ENCODE results near the gene VARS2. TPM values are rescaled to one million over a fixed set of nuclear protein-coding genes. Genes with fewer than 3 reads are reported as not detected.
"Not testable (repeated sequence)": the region's sequence is repeated elsewhere in the genome, so short reads cannot be mapped to it uniquely, and the experiment has no call there.

VARS2 gene
- total RNA-seq, 1 donor from 2014 or later = 28.1 TPM

GRCh38 chr6:30918670-30919069 is 4.6 kb downstream of the VARS2 start:
- no peak overlapping the region for H3K4me3 ChIP-seq (ENCODE audit: low read depth, low read length)
- DNase-seq (ENCODE audit: low read depth) = no peak
- no peak for TF ChIP-seq CTCF (conservative IDR thresholded peaks at IDR 0.05; ENCODE audit: low read depth, low read length)

GRCh38 chr6:30922447-30922852 is 8.4 kb downstream of the VARS2 start:
- H3K4me3 ChIP-seq (ENCODE audit: low read depth, low read length) = no peak overlapping the region
- TF ChIP-seq CTCF (conservative IDR thresholded peaks at IDR 0.05; ENCODE audit: low read depth, low read length) = no peak
- DNase-seq (ENCODE audit: low read depth) = no peak

GRCh38 chr6:30924040-30924627 is 10.1 kb downstream of the VARS2 start:
- H3K4me3 ChIP-seq (ENCODE audit: low read depth, low read length) = not testable (repeated sequence)

GRCh38 chr6:30926644-30927043 is 12.6 kb downstream of the VARS2 start:
- no peak for DNase-seq (ENCODE audit: low read depth)
- H3K4me3 ChIP-seq (ENCODE audit: low read depth, low read length) = no peak overlapping the region
- no peak for TF ChIP-seq CTCF (conservative IDR thresholded peaks at IDR 0.05; ENCODE audit: low read depth, low read length)

More at GRCh38 chr6:30924040-30924627, 10.1 kb downstream of the VARS2 start:
- not testable (repeated sequence) for DNase-seq (ENCODE audit: low read depth)

GRCh38 chr6:30927080-30927479 is 13.0 kb downstream of the VARS2 start:
- DNase-seq (ENCODE audit: low read depth); H3K4me3 ChIP-seq (ENCODE audit: low read depth, low read length): not testable (repeated sequence)

GRCh38 chr6:30928677-30929076 is 14.6 kb downstream of the VARS2 start:
- TF ChIP-seq CTCF (conservative IDR thresholded peaks at IDR 0.05; ENCODE audit: low read depth, low read length) = no peak
- DNase-seq (ENCODE audit: low read depth) = no peak
- no peak overlapping the region for H3K4me3 ChIP-seq (ENCODE audit: low read depth, low read length)

- TF ChIP-seq CTCF (conservative IDR thresholded peaks at IDR 0.05; ENCODE audit: low read depth, low read length) = no peak
- no peak overlapping the region for H3K4me3 ChIP-seq (ENCODE audit: low read depth, low read length)
- no peak for DNase-seq (ENCODE audit: low read depth)
These were observed 16.5 kb downstream of the VARS2 start for GRCh38 chr6:30930506-30930905.

GRCh38 chr6:30931272-30931671 is 17.2 kb downstream of the VARS2 start:
- no peak overlapping the region for H3K4me3 ChIP-seq (ENCODE audit: low read depth, low read length)
- TF ChIP-seq CTCF (conservative IDR thresholded peaks at IDR 0.05; ENCODE audit: low read depth, low read length) = no peak
- no peak for DNase-seq (ENCODE audit: low read depth)
